GM12865 (cell line): Measurements from ENCODE around the gene WDR20.

Experiments used
- DNase-seq: peaks from one replicate; pipeline ENCODE4 v3.0.0; 2010; ENCODE audit warnings: low read depth
- H3K4me3 ChIP-seq: 2 replicates; pipeline ENCODE4 v1.5.1; 2011; ENCODE audit warnings: mild to moderate bottlenecking, low read depth, low read length, control low read depth
- TF ChIP-seq, protein P1 (sequence below): IDR thresholded peaks from 2 replicates; pipeline ENCODE4 v1.5.1; 2011; ENCODE audit warnings: low read length, control low read depth, low read depth, inconsistent platforms; ENCODE audit not compliant: insufficient read depth; ENCODE audit errors: missing control alignments

WDR20 gene

DNA sequence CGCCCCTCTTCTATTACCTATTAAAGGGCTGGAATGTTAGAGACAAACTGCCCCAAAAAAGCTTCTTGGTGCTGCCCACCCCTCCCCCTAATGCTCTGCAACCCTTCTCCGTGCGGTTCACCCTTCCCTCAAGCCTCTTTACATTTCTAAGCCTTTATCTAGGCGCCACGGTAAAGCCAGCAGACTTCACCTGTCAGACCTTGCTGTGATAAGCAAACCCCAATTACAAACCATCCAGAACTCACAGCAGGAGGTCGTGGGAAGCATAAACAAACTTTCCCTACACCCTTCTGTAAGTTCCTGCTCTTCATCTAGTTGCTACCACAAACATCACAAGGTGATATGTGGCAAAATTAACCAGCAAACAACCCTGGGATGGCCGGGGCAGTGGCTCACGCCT, 108.4 kb downstream of the WDR20 start:
- no peak for DNase-seq
- TF ChIP-seq, protein P1, sequence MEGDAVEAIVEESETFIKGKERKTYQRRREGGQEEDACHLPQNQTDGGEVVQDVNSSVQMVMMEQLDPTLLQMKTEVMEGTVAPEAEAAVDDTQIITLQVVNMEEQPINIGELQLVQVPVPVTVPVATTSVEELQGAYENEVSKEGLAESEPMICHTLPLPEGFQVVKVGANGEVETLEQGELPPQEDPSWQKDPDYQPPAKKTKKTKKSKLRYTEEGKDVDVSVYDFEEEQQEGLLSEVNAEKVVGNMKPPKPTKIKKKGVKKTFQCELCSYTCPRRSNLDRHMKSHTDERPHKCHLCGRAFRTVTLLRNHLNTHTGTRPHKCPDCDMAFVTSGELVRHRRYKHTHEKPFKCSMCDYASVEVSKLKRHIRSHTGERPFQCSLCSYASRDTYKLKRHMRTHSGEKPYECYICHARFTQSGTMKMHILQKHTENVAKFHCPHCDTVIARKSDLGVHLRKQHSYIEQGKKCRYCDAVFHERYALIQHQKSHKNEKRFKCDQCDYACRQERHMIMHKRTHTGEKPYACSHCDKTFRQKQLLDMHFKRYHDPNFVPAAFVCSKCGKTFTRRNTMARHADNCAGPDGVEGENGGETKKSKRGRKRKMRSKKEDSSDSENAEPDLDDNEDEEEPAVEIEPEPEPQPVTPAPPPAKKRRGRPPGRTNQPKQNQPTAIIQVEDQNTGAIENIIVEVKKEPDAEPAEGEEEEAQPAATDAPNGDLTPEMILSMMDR: no peak
- no peak overlapping the region for H3K4me3 ChIP-seq

GRCh38 chr14:102249041-102249440, 109.3 kb downstream of the WDR20 start:
- TF ChIP-seq, protein P1: no peak
- no peak overlapping the region for H3K4me3 ChIP-seq
- no peak for DNase-seq

DNA sequence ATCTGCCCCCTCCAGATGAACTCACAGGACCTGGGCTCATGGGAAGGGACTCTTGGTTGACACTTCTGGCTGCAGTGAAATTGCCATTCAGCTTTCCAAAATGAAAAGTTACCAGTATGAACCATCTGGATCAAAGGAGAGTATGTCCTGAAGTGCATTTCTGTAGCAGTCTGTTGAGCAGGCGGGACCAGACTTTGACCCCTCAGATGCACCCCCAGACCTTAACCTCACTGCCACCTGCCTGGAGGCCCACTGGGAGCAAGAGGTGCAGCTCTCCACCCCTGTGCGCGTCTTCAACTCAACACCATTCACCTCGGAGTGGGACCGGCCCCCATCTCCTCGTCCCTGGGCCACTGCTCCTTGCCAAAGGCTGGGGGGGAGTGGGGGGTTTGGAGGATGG, 110.3 kb downstream of the WDR20 start:
- TF ChIP-seq, protein P1: no peak
- no peak overlapping the region for H3K4me3 ChIP-seq
- no peak for DNase-seq

GRCh38 chr14:102250636-102251035, 110.9 kb downstream of the WDR20 start:
- DNase-seq: no peak
- H3K4me3 ChIP-seq: no peak overlapping the region
- TF ChIP-seq, protein P1: no peak

GRCh38 chr14:102251161-102251560, 111.5 kb downstream of the WDR20 start:
- TF ChIP-seq, protein P1: no peak
- H3K4me3 ChIP-seq: no peak overlapping the region
- DNase-seq: no peak

- no peak overlapping the region for H3K4me3 ChIP-seq
- no peak for DNase-seq
- TF ChIP-seq, protein P1: no peak
Measured at GRCh38 chr14:102252834-102253801, 113.4 kb downstream of the WDR20 start.
